Smooth muscle cell (in vitro differentiated cells): ENCODE measurements around the gene RAET1L. TPM values are rescaled to one million over a fixed set of nuclear protein-coding genes. Genes with fewer than 3 reads are reported as not detected.
"Not testable (repeated sequence)": the region's sequence is repeated elsewhere in the genome, so short reads cannot be mapped to it uniquely, and the experiment has no call there.

Source experiments
- DNase-seq: peaks from one replicate; lab custom pipeline; 2025; ENCODE audit not compliant: unreplicated experiment; lab: John Stamatoyannopoulos, UW
- H2AFZ ChIP-seq: fragments of 200-600 bp; sonication (generic); 2 replicates; pipeline ENCODE4 v1.6.0; 2016; ENCODE audit warnings: antibody characterized with exemption, low read depth, mild to moderate bottlenecking
- H3F3A ChIP-seq: fragments of 200-600 bp; sonication (generic); 2 replicates; pipeline ENCODE4 v1.6.0; 2017; ENCODE audit warnings: antibody characterized with exemption, low read depth
- H3K27ac ChIP-seq: fragments of 200-600 bp; sonication (generic); 2 replicates; pipeline ENCODE4 v1.5.1; 2016; ENCODE audit warnings: low read depth, mild to moderate bottlenecking
- H3K27me3 ChIP-seq: fragments of 200-600 bp; sonication (generic); 2 replicates; pipeline ENCODE4 v1.6.1; 2016; ENCODE audit warnings: low read depth, mild to moderate bottlenecking
- H3K36me3 ChIP-seq: fragments of 200-600 bp; sonication (generic); 2 replicates; pipeline ENCODE4 v1.5.1; 2016; ENCODE audit warnings: low read depth
- H3K4me1 ChIP-seq: fragments of 200-600 bp; sonication (generic); 2 replicates; pipeline ENCODE4 v1.5.1; 2016; ENCODE audit warnings: low read depth
- H3K4me2 ChIP-seq: fragments of 200-600 bp; sonication (generic); 2 replicates; pipeline ENCODE4 v1.6.0; 2016; ENCODE audit warnings: mild to moderate bottlenecking
- H3K4me3 ChIP-seq: fragments of 200-600 bp; sonication (generic); 2 replicates; pipeline ENCODE4 v1.5.1; 2016; ENCODE audit warnings: mild to moderate bottlenecking
- H3K79me2 ChIP-seq: fragments of 200-600 bp; sonication (generic); 2 replicates; pipeline ENCODE4 v1.6.0; 2016; ENCODE audit warnings: low read depth, mild to moderate bottlenecking
- H3K9ac ChIP-seq: fragments of 200-600 bp; sonication (generic); 2 replicates; pipeline ENCODE4 v1.6.0; 2016; ENCODE audit warnings: low read depth
- H3K9me3 ChIP-seq: fragments of 200-600 bp; sonication (generic); replicated peaks from 2 replicates; pipeline ENCODE4 v1.5.1; 2016; ENCODE audit warnings: low read depth
- H4K20me1 ChIP-seq: fragments of 200-600 bp; sonication (generic); 2 replicates; pipeline ENCODE4 v1.6.0; 2016; ENCODE audit warnings: low read depth
- CTCF ChIP-seq: fragments of 200-600 bp; sonication (generic); IDR thresholded peaks from 2 replicates; pipeline ENCODE4 v1.5.1; 2017; ENCODE audit warnings: borderline replicate concordance, mild to moderate bottlenecking, antibody characterized with exemption; ENCODE audit not compliant: insufficient read depth, poor library complexity, severe bottlenecking
- WGBS: methylation state at CpG from one replicate; pipeline ENCODE4 v1.1.7; 2016; ENCODE audit warnings: low lambda C conversion rate; 5-methylcytosine and 5-hydroxymethylcytosine counted together
- polyA plus RNA-seq: library from polyadenylated mRNA; unstranded; fragments of >200 nt; fragmentation: Nextera tagmentation; extraction: Ambion mirVana; gene quantifications from 2 replicates; pipeline ENCODE4 v1.2.1, GENCODE V29; 2016
- total RNA-seq: library from RNA; depleted of rRNA; stranded (reverse); fragments of >200 nt; gene quantifications from 2 replicates; pipeline ENCODE4 v1.2.3, GENCODE V29; 2014

The RAET1L gene
- total and polyA plus RNA-seq, 2 experiments from 2014 or later, result 0.23 to 3.6 TPM

GRCh38 chr6:150068151-150068550 lies 42.8 kb upstream of the RAET1L start:
- Histone ChIP-seq H3K79me2 (no peaks in the 10 kb centered on the region), H3F3A (peaks cover 9% of the 10 kb centered on the region), H3K27me3 (peaks cover 6% of the 10 kb centered on the region), H3K4me2 (peak overlapping the region; percentile 86), H3K4me1 (no peaks in the 10 kb centered on the region), H3K9me3 (no peaks in the 10 kb centered on the region), H4K20me1 (no peaks in the 10 kb centered on the region), H3K4me3 (peak overlapping the region; percentile 54), H3K9ac (peak overlapping the region; percentile 39), H3K27ac (no peak overlapping the region), H2AFZ (peak overlapping the region; percentile 71), H3K36me3 (no peaks in the 10 kb centered on the region)
- WGBS, result 61% methylated on average over 4 of the region's 4 CpGs
- no peak for DNase-seq
- no peak for TF ChIP-seq CTCF

GRCh38 chr6:150065083-150065482 lies 39.8 kb upstream of the RAET1L start:
- no peak for DNase-seq
- Histone ChIP-seq H3K9me3 (no peaks in the 10 kb centered on the region), H3K36me3 (no peaks in the 10 kb centered on the region), H4K20me1 (no peaks in the 10 kb centered on the region), H3K27me3 (peaks cover 6% of the 10 kb centered on the region), H3K27ac (no peak overlapping the region), H3K4me3 (no peak overlapping the region), H3K79me2 (no peaks in the 10 kb centered on the region), H3K4me1 (no peaks in the 10 kb centered on the region), H3K9ac (no peak overlapping the region), H3K4me2 (no peak overlapping the region), H3F3A (peaks cover 6% of the 10 kb centered on the region), H2AFZ (no peak overlapping the region)
- TF ChIP-seq CTCF, result no peak
- 82% methylated on average over 2 of the region's 2 CpGs for WGBS

- Histone ChIP-seq H3K36me3 (no peaks in the 10 kb centered on the region), H3K4me3 (no peak overlapping the region), H3K27ac (no peak overlapping the region), H3K27me3 (peaks cover 15% of the 10 kb centered on the region), H4K20me1 (no peaks in the 10 kb centered on the region), H3K9me3 (no peaks in the 10 kb centered on the region), H3F3A (no peaks in the 10 kb centered on the region), H2AFZ (no peak overlapping the region), H3K4me2 (no peak overlapping the region), H3K4me1 (no peaks in the 10 kb centered on the region), H3K79me2 (no peaks in the 10 kb centered on the region), H3K9ac (no peak overlapping the region)
- no peak for TF ChIP-seq CTCF
- no peak for DNase-seq
- 92% methylated on average over 6 of the region's 6 CpGs for WGBS
Observed at GRCh38 chr6:150063640-150064039, 38.3 kb upstream of the RAET1L start.

- H3K4me2 ChIP-seq, H4K20me1 ChIP-seq, H3K36me3 ChIP-seq, H3F3A ChIP-seq, H3K9ac ChIP-seq, DNase-seq, H3K27ac ChIP-seq, H3K4me3 ChIP-seq, H3K4me1 ChIP-seq, H3K79me2 ChIP-seq, H3K9me3 ChIP-seq, H2AFZ ChIP-seq: not testable (repeated sequence)
- peaks cover 42% of the 10 kb centered on the region for H3K27me3 ChIP-seq
- 91% methylated on average over 7 of the region's 7 CpGs for WGBS
Observed at GRCh38 chr6:150059973-150060372, 34.6 kb upstream of the RAET1L start.
